CD1c-positive myeloid dendritic cell (primary cell): ENCODE data around the gene CCDC97.
"Not testable (repeated sequence)": the region's sequence is repeated elsewhere in the genome, so short reads cannot be mapped to it uniquely, and the experiment has no call there.

Experiments used
- DNase-seq: peaks from one replicate; pipeline ENCODE4 v3.0.0-alpha.2; 2016; ENCODE audit errors: extremely low spot score

Gene CCDC97

DNA sequence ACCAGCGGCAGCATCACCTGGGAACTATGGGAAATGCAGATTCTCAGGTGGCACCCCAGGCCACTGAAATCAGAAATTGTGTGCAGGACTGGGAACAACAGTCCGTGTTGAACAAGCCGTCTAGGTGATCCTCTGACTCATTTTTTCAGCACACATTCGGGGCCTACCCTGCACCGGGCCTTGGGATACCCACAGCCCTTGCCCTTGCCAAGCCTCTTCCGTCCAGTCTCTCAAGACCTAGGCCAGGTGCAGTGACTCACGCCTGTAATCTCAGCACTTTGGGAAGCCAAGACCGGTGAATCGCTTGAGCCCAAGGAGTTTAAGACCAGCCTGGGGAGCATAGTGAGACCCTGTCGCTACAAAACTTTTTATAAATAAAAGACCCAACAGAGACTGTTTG lies 25.5 kb downstream of the CCDC97 start:
- DNase-seq: no peak

DNA sequence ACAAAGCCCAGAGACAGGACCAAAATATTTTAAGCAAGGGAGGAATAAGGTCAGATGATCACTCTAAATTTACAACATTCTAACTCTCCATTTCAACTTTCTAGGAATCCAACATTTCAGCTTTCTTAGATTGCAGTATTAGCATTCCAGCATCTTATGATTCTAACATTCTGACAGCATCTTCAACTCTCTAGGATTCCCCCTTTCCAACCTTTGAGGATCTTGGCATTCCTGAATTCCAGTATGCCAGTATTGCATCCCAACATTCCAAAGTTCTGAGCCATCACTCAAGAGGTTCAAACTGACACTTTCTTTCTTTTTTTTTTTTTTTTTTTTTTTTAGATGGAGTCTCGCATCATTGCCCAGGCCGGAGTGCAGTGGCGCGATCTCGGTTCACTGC lies 30.0 kb downstream of the CCDC97 start:
- no peak for DNase-seq

DNA sequence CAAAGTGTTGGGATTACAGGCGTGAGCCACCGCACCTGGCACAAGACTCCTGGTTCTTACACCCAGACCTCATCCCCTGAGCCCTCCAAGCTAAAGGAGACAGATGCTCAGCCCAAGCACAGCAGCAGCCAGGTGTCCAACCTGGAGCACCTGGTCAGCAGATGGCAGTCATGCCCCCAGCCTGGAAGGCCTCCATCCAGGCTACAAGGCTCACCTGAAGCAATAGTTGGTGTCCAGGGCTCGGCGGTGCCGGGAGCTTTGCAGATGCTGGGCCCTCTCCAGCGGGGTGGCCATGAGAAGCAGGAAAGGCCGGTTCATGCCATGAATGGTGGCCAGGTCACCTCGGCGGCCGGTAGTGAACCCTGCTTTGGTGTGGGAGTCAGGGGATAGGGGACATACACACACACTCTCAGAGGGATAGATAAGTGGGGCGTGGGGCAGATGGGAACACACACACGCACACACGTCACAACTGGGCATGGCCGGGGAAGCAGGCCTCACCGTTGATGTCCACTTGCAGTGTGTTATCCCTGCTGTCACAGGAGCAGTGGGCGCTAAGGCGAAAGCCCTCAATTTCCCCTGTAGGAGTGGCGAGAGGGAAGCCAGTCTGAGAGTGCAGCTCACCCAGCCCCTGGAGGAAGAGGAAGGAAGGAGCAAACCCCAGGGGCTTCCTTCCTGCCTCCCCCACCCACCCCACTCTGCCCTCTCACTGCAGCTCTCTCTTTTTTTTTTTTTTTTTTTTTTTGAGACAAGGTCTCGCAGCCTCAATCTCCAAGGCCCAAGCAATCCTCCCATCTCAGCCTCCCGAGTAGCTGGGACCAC lies 31.9 kb downstream of the CCDC97 start:
- DNase-seq: peak; percentile 32

DNA sequence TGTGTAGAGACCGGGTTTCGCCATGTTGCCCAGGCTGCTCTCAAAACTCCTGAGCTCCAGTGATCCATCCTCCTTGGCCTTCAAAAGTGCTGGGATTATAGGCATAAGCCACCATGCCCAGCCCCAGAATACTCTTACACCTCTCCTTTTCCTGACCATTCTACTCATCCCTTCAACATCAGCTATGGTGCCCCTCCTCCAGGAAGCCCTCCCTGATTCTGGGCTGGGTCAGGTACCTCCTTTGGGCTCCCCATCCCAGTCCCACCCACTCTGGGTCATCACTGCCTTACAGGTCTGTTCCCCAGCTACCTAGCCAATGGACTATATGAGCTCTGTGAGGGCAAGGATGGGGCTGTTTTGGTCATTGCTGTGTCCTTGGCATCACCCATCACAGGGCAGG lies 34.2 kb downstream of the CCDC97 start:
- no peak for DNase-seq

DNA sequence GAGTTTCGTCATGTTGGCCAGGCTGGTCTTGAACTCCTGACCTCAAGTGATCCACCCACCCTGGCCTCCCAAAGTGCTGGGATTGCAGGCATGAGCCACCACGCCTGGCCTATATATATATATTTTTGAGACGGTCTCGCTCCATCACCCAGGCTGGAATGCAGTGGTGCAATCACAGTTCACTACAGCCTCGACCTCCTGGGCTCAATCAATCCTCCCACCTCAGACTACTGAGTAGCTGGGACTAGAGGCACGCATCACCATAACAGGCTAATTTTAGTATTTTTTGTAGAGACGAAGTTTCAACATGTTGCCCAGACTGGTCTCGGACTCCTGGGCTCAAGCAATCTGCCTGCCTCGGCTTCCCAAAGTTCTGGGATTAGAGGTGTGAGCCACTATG lies 36.9 kb downstream of the CCDC97 start:
- DNase-seq: not testable (repeated sequence)

DNA sequence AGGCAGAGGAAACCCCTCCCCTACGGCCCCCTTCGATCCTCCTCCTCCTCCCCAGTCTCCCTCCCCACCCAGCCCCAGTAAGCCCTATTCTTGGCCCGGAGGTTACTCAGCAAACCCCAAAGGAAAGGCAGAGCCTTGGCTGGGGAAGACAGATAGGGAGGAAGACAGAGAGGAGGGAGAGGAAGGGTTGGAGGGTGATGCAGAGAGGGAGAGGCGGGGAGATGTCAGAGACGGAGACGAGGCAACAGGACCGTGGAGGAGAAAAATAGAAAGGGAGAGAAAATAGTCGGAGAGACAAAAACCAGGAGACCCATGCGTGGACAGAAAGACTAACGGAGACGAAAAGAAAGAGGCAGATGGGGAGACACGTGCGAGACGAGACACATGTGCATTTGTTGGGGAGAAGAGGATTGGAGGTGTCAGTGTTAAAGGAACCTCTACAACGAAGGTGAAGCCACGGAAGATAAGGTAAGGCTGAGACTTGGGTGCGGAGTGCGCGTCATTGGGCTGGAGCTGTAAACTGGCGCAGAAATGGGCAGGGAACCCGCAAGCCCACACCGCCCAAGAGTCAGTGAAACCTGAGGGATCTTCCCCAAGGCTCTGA lies 40.9 kb downstream of the CCDC97 start:
- no peak for DNase-seq

DNA sequence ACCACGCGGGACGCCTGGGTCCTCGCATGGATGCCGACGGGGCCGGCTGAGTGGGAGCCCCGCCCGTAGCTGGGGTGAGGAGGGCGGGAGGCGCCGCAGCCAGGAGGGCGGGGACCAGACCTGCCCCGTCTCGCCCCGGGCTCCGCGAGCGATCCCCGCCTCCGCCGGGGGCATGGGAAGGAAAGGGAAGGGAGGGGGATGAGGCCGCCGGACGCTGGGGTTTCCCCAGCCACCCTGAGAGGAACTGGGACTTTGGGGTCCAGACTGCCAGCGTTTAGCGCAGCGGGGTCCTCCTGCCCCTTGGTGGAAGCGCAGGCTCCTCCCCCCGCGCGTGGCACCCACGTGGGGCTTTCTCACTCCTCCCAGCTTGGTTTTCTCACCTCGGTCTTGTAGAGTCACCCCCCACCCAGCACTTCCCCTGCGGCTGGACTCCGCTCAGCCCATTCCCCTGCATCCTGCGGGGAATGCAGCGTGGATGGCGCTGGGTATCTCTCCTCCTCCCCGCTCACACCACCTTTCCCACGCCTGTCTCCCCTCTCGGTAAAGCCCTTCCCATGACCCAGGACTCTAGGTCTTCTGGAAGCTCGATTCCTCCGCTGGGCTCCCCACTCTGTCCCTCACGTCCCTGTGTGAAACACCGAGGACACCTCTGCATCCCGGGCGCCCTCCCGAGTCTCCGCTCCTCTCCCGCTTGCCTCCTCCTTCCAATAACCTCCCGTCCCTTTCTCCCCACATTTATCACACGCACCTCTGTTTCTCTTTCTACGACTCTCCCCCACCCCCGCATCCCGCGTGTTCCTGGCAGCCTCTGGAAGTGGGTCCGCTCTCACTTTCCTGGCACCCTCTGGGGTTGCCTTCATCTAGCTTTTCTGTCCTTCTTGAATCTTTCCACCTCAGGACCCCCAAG lies 41.6 kb downstream of the CCDC97 start:
- peak; percentile 87 for DNase-seq

DNA sequence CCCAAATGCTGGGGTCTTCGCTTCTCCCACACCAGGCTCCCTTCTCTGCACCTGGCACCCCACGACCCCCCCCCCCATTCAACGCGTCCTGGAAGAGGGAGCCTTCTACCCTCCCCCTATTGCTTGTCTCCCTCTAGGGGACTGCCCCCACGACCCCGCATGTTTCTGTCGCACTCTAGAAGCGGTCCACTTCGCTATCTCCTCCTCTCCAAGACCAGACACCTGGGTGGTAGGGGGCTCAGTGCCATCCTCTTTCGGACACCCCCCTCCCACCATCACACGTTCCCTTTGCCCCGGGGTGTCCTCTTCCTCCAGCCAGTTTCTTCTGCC lies 42.3 kb downstream of the CCDC97 start:
- DNase-seq: no peak

DNA sequence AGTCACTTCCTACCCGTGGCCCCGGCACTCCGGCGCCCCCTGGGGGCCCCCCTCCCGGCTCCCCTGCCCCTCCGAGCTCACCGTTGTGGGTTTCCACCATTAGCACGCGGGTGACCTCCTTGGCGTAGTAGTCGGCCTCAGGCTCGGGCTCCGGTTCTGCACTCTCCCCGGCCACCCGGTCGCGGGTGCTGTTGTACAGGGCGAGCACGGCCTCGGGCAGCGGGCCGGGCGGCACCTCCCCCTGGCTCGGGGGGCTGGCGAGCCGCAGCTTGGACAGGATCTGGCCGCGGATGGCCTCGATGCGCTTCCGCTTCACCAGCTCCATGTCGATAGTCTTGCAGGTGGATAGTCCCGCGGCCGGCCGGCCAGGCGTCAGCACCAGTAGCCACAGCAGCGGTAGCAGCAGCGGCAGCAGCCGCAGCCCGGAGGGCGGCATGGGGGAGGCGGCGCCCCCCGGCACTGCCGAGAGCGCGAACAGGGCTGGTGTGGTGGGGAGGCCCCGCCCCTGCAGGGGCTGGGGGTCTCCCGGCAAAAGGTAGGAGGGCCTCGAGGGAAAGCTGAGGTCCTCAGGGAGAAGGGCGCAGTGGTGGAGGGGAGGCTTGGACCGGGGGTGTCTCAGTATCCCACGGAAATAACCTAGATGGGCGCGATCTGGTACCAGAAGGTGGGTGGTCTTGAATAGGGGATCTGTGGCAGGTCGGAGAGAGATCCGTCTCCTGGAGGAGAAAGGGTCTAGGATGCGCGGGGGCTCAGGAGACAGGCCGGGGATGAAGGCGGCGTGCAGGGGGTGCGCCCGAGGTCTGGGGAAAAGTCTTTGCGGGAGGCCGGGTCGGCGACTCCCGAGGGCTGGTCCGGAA lies 42.9 kb downstream of the CCDC97 start:
- DNase-seq: peak; percentile 78

DNA sequence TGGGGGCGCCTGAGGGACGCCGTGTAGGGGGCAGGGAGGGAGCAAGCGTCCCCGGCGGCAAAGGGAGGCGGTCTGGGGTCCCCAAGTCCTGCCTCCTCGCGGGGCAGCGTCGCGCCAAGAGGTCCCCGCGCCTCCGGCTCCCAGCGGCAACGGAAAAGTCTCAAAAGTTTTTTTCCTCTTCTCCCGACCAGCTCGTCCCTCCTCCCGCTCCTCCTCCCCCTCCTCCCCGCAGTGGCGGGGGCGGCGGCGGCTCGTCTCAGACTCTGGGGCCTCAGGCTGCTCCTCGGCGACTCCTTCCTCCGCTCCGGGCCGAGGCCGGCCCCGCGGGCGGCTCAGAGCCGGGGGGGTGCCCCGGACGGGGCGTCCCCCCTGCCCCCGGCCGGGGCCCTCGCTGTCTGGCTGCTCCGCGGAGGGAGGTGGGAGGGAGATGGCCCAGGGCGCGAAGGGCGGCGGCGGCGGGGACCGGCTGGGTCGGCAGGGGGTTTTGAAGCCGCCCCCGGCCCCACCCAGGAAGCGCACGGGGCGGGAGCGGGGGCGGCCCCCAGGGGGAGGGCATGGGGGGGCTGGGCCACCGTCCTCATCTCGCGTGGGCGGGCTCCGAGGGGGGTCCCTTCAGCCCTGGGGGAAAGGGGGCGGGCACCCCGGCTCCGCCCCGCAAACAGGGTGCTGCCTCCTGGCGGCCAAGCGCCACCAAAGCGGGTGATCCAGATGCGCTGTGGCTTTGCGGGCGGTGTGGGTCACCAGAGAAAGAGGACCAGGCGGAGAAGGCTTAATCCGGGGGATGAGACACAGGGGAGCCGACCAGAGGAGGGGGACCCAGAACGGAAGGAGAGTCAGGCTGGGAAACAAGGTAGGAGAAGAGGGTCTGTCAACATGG lies 43.7 kb downstream of the CCDC97 start, which contains the start of gene TGFB1:
TSS of gene TGFB1 (minus strand) at position 457 of the 877 bp plus-strand sequence. CDS start 878 bp downstream, outside the sequence.
- DNase-seq: peak; percentile 93

DNA sequence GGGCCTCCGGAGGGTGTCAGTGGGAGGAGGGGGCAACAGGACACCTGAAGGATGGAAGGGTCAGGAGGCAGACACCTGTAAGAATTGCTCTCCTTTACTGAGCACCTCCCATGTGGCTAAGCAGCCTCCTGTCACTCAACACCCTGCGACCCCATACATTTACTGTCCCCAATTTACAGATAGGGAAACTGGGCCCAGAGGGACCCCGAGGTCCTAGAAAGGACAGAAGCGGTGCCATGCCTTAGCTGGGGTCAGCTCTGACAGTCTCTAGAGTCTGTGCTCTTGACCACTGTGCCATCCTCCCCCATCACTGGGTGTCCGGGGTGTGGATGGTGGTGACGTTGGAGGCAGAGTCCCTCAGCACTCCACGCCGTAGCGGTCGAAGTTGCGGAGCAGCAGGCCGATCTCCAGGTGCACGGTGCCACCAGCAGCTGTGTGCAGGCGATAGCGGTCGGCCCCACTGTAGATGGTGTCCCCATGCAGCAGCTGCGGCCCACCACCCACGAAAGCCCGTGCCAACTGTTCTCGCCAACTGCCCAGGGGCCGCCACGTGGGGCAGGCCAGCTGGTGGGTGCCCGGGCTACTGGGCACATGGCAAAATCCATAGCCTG lies 44.5 kb downstream of the CCDC97 start:
- no peak for DNase-seq

DNA sequence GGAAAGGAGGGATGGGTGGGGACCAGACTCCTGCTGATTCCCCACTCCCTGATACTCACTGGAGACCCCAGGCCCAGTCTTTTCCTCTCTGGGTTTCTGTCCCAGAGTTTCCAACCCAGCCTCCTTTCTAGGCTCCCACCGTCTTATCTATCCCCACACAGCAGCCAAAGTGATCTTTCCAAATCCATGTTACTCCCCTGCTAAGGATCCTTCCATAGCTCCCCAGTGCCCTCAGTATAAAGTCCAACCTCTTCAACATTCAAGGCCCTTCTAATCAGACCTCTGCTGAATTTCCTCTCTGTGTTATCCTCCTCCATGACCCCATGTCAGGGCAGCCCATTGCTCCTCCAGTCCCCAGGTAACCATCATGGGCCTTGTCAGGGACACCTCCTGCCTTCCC lies 45.1 kb downstream of the CCDC97 start:
- no peak for DNase-seq

DNA sequence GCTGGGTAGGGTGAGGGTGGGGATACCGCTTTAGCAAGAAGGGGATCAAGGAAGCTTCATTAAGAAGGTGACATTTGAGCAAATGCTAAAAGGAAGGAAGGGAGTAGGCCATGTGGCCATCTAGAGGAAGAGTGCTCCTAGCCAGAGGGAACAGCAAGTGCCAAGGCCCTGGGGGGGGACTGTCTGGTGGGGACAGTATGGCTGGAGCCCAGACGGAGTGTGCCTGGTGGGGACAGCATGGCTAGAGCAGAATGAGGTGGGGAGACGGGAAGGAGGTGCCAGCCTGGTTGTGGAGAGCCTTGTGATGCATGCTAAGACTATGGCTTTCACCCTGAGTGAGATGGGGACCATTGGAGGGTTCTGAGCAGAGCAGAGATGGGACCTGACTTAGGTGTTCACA lies 45.8 kb downstream of the CCDC97 start:
- no peak for DNase-seq

DNA sequence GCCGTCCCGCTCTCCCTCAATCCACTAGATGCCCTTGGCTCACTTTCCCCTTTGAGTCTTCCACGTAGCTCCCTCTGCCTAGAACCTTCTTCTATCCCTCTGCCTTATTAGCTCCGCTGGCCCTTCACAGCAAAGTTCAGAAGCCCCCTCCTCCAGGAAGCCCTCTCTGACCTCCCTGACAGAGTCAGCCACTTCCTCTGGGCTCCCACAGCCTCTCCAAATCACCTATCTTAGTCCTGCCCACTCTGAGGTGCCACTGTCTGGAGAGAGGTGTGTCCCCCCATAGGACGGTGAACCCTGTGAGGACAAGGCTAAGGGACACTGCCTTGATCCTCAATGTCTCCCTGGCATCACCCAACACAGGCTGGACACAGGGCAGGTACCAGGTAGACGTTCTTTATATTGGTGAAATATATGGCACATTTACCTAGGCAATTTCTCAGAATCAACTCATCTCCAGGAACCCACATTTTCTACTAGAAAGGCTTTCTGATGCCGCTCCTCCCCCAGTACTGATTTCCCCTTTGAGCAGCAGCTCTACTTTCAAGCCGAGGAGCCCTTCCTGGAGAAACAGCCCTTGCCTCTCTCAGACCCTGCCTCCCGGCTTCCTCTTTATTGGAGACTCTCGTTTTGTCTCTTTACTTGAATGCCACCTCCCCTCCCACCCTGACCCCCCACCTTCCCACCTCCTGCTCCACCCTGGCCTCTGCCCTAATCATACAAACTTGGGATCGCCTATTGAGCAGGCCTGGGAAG lies 47.2 kb downstream of the CCDC97 start:
- peak; percentile 66 for DNase-seq

DNA sequence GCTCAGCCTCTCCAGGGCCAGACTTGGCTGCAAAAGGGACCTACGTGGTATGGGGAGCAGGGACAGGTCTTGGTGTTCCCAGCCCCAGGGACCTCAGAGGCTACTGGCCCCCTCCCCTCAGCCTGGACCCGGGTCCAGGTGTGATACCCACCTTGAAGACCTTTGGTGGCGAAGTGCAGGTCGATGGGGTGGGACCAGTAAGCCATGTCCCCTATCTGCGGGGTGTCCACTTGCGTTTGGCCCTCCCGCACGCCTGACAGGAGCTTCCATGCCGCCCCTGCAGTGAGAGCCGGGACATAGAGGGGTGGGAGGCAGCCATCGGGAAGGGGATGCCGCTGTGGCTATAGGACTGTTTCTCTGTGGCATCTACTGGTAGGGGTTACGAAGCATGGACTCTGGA lies 47.8 kb downstream of the CCDC97 start:
- no peak for DNase-seq

DNA sequence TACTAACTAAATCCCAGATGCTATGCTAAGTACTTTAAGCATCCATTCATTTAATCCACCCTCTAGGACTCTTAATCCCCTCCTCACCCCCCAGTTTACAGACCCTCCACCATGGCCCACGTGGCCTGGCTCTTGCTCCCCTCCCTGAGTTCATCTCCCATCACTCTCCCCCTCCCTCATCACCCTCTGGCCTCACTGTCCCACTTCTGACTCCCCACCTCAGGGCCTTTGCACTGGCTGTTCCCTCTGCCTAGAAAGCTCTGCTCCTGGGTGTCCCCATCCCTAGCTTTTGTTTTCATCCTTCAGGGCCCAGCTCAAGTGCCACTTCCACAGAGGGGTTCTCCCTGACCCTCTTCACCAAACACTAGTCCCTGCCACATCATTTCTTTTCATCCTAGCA lies 49.8 kb downstream of the CCDC97 start:
- no peak for DNase-seq

DNA sequence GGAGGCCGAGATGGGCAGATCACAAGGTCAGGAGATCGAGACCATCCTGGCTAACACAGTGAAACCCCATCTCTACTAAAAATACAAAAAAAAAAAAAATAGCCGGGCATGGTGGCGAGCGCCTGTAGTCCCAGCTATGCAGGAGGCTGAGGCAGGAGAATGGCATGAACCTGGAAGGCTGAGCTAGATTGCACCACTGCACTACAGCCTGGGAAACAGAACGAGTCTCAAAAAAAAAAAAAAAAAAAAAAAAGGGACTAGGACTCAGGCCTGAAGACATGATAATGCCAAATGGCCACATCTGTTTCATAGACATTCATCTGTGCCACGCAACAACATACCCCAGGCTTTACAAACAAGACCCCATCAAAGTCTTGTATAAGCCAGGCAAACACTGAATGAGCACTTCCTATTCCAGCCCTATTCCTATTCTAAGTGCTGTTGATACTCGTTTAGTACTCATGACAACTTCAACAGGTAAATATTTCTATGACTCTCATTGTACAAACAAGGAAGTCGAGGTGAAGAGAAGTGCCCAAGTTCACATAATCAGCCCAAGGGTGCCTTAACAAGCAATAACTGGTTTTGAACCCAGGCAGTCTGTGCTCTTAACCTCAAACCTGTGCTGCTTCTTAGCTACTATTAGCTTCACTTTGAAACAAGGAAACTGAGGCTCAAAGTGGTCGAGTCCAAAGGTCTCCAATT lies 52.3 kb downstream of the CCDC97 start:
- no peak for DNase-seq

DNA sequence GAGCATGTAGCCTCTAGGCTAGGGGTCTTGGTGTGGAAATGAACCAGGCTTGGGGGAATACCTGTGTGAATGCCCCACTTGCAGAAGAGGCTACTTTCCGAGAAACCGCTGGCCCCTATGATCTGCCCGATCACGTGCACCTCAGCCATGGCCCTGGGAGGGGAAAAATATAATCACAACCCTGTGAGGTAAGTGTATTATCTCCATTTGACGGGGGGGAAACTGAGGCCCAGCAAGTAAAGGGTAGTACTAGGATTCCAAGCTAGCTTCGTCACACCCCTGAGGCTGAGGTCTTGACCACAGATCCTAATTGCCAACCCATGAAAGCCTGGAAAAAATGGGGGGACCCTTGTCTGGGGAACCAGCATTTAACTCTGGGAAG lies 53.4 kb downstream of the CCDC97 start:
- DNase-seq: no peak
